DND-41 (cell line): ENCODE data around the gene SLC2A10.

Experiments
- EZH2 ChIP-seq: IDR thresholded peaks from 3 replicates; pipeline ENCODE4 v1.6.1; 2012; ENCODE audit warnings: borderline replicate concordance, low read depth, mild to moderate bottlenecking, moderate library complexity, low read length, inconsistent platforms; ENCODE audit not compliant: severe bottlenecking
- TF ChIP-seq, protein P1 (sequence below): IDR thresholded peaks from 2 replicates; pipeline ENCODE4 v1.5.1; 2012; ENCODE audit warnings: borderline replicate concordance, low read length, moderate library complexity, mild to moderate bottlenecking; ENCODE audit not compliant: poor library complexity, severe bottlenecking; ENCODE audit errors: extremely low read depth

DNA sequence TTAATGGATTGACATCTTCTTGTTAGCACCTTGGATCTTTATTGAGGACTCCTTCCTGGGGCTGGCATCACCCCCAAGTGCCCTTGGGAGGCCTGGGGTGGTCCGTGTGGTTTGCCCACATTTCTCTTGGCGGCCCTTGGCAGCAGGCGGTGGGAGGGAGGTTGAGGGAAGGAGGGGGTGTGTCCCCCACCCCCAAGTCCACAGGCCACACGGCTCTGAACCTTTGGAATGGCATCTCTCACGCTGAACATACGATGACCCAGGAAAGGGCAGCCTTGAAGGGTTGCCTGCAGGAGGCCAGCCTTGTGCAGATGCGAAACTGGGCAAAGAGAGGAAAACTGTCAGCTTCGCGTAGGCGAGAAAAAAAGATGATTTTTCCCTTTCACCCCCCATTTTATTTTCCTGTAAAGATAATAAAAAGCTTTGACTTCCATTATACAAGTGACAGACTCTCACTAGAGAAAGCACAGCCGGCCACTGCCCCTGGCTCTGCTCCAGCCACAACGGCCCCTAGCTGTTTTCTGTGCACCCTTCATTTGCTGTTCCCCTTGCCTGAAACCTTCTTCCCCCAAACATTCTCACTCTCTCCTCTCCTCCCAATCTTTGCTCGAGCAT lies 56.2 kb downstream of the SLC2A10 start:
- TF ChIP-seq, protein P1, sequence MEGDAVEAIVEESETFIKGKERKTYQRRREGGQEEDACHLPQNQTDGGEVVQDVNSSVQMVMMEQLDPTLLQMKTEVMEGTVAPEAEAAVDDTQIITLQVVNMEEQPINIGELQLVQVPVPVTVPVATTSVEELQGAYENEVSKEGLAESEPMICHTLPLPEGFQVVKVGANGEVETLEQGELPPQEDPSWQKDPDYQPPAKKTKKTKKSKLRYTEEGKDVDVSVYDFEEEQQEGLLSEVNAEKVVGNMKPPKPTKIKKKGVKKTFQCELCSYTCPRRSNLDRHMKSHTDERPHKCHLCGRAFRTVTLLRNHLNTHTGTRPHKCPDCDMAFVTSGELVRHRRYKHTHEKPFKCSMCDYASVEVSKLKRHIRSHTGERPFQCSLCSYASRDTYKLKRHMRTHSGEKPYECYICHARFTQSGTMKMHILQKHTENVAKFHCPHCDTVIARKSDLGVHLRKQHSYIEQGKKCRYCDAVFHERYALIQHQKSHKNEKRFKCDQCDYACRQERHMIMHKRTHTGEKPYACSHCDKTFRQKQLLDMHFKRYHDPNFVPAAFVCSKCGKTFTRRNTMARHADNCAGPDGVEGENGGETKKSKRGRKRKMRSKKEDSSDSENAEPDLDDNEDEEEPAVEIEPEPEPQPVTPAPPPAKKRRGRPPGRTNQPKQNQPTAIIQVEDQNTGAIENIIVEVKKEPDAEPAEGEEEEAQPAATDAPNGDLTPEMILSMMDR, result no peak
- no peak for TF ChIP-seq EZH2
